HFF-Myc (cell line): ENCODE data around the gene YBX1.

Experiments
- DNase-seq: peaks from one replicate; pipeline ENCODE4 v3.0.0-alpha.2; 2011; ENCODE audit warnings: low read depth; ENCODE audit errors: extremely low read depth
- H3K4me3 ChIP-seq: replicated peaks from 2 replicates; pipeline ENCODE4 v1.5.1; 2011; ENCODE audit warnings: low read depth, mild to moderate bottlenecking, control low read depth, low read length
- TF ChIP-seq, protein P1 (sequence below): IDR thresholded peaks from 2 replicates; pipeline ENCODE4 v1.5.1; 2012; ENCODE audit warnings: mild to moderate bottlenecking, low read depth, low read length, control low read depth; ENCODE audit errors: missing control alignments

YBX1 gene

DNA sequence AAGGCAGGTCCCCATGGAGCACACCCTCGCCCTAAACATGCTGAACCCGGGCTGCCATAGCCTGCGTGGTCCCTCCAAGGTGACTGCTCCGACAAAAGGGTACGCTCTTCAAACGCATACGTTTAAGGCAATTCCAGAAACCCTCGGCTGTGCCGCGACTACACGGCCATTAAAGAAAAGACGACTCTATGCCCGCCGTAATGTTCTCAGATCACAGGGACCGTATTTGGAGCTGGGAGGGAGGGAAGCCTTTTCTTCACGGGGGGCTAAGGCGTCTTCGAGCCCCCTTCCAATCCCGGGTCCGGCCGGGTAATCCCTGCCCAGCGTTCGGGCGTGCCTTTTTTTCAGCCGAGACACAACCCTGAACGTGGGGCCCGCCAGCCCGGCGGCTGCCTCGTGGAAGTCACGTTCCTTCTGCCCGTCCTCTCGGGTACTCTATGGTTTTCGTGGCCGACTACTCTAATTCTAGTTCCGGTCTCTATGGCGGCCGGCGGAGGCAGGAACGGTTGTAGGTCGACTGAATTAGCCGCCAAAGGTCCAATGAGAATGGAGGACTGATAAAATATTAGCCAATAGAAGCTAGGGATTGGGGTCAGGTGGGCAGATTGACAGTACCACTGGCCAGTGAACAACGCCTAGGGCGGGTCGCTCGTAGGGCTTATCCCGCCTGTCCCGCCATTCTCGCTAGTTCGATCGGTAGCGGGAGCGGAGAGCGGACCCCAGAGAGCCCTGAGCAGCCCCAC lies at the start of gene YBX1:
TSS of gene YBX1 (plus strand) at position 678 of the 743 bp plus-strand sequence. CDS start 148 bp downstream, outside the sequence.
- H3K4me3 ChIP-seq: peak within 1 kb of the TSS; percentile 92
- DNase-seq: peak; percentile 98
- TF ChIP-seq, protein P1, sequence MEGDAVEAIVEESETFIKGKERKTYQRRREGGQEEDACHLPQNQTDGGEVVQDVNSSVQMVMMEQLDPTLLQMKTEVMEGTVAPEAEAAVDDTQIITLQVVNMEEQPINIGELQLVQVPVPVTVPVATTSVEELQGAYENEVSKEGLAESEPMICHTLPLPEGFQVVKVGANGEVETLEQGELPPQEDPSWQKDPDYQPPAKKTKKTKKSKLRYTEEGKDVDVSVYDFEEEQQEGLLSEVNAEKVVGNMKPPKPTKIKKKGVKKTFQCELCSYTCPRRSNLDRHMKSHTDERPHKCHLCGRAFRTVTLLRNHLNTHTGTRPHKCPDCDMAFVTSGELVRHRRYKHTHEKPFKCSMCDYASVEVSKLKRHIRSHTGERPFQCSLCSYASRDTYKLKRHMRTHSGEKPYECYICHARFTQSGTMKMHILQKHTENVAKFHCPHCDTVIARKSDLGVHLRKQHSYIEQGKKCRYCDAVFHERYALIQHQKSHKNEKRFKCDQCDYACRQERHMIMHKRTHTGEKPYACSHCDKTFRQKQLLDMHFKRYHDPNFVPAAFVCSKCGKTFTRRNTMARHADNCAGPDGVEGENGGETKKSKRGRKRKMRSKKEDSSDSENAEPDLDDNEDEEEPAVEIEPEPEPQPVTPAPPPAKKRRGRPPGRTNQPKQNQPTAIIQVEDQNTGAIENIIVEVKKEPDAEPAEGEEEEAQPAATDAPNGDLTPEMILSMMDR: no peak

DNA sequence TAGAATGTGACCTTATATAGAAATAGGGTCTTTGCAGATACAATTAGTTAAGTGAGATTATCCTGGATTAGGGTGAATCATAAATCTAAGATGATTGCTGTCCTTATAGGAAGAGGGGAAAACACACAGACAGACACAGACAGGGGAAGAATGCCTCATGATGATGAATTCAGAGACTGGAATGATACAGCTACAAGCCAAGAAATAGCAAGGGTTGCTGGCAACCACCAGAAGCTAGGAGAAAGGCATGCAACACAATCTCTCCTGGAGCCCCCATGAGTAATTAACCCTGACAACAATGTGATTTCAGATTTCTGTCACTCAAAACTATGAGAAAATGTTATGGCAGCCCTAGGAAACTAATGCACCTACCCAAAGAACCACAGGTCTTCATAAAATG lies 43.1 kb upstream of the YBX1 start:
- TF ChIP-seq, protein P1: no peak
- H3K4me3 ChIP-seq: no peak overlapping the region
- DNase-seq: no peak

DNA sequence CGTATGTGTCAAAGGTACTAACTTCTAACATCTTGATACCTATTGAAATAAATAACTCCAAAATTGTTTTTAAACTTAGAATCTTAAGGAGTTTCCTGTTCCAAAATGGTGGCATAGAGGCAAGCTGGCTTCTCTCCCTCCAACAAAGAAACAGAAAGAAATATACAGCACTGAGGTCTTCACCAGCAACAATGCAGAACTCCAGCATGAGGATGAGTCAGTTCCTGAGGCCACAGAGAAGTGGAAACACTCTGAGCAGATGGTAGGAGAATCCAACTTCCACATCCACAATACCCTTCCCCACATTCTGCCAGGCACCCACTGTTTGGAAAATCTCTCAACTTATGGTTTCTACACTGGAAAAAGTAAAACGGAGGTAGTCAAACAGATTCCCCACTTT lies 36.2 kb upstream of the YBX1 start:
- no peak for DNase-seq
- no peak overlapping the region for H3K4me3 ChIP-seq
- TF ChIP-seq, protein P1: no peak

DNA sequence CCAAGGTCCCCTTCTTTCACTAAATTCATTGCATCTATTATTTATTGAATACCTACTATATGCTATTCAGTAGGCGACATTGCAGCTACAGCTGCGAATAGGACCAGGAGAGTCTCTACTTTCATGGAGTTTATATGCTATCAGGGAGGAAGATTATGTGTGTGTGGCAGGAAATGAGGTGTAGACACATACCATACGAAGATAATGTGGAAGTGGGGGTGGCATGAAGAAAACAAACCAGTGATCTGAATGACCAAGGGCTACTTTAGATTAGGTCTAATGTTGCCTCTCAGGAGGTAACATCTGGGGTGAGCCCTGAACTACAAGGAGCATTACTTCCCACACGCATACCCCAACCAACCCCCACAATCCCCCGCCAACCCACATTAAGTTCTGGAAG lies 25.0 kb upstream of the YBX1 start:
- TF ChIP-seq, protein P1: no peak
- DNase-seq: no peak
- H3K4me3 ChIP-seq: no peak overlapping the region

DNA sequence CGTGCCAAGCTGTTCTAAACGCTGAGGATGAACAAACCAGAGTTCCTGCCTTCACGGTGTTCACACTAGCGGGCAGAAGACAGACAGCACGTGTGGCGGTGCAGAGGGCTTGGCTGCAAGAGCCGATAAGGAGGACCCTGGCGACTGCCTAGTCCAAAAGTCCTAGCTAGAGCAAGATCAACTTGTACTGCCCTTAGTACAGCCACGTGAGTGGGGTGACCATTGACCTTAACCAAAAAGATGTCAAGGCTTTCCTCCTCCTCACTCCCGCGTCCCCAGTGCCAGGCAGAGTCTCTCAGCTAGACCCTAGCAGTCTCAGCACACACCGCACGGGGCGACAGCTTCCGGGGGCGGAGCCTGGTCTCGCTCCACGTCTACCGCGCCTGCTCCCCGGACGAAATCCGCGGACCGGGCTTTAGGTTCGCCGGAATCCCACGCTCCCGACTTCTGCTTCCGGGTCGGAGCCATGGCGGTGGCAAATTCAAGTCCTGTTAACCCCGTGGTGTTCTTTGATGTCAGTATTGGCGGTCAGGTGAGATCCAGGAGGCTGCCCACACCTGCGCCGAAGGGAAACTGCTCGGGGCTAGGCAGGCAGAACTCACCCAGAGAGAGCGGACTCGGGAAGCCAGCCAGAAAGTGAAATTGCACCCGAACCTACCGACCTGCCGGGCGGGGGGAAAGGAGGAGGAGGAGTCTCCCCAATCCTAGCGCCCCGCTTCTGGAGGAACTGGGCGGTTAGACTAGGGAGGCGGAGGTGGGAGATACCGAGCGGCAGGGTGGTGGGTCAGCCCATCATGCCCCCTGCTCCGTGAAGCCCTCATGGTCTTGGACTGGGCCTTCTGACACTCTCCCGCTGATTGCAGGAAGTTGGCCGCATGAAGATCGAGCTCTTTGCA lies 24.0 kb upstream of the YBX1 start, which contains the start of gene PPIH:
TSS of gene PPIH (plus strand) at position 443 of the 896 bp plus-strand sequence. CDS start at position 467, 24 bp downstream.
- H3K4me3 ChIP-seq: peak within 1 kb of the TSS; percentile 67
- TF ChIP-seq, protein P1: no peak

DNA sequence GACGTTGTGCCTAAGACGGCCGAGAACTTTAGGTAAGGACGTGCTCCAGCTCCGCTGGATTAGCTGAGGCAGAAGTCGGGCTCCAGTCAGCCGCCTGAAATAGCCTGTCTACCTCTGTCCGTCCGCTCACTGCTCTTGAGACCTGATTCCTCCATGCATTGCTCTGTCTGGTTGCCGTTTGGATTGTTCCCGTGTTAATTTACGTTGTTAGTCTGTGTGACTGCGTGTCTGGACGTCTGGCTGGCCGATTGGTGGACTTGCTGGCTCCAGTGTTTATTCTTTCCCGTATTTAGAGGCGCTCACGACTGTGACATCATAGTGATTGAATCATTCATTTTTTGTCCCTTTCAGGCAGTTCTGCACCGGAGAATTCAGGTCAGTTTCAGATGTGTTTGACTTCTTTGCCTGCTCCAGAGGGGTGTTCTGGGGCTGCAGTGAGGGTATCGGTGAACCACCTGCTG lies 23.3 kb upstream of the YBX1 start:
- TF ChIP-seq, protein P1: no peak

More for the DNA sequence above, 24.0 kb upstream of the YBX1 start, which contains the start of gene PPIH:
- peak; percentile 71 for DNase-seq

More for the DNA sequence above, 23.3 kb upstream of the YBX1 start:
- DNase-seq: no peak
- peak overlapping the region; percentile 67 for H3K4me3 ChIP-seq
